Panc1 (cell line): ENCODE measurements around the gene CREB5. TPM values are rescaled to one million over a fixed set of nuclear protein-coding genes. Genes with fewer than 3 reads are reported as not detected.

Experiments used
- ATAC-seq: fragments of 200-7000 bp; cut with Tn5 transposase; 2 replicates; pipeline ENCODE4 v1.9.1; 2020; ENCODE audit warnings: mild to moderate bottlenecking, moderate library complexity
- BruUV-seq: library from RNA; stranded (reverse); fragments of 400-500 nt; replicated peaks from 2 replicates; lab custom pipeline; 2021; lab: Mats Ljungman, UMichigan
- CTCF ChIA-PET: fragments of 300-600 bp; sonication (Branson Sonifier 250); formaldehyde crosslinking; loops from one replicate; lab custom pipeline; 2022; ENCODE audit warnings: antibody characterized with exemption; lab: Charles Lee
- POLR2A ChIA-PET: fragments of 300-600 bp; sonication (Branson Sonifier 250); formaldehyde crosslinking; loops from one replicate; lab custom pipeline; 2022; ENCODE audit warnings: antibody characterized with exemption; lab: Charles Lee
- DNase-seq: peaks from one replicate; pipeline ENCODE4 v3.0.0-alpha.2; 2010; ENCODE audit warnings: low read depth, low spot score
- H3K27ac ChIP-seq: 2 replicates; pipeline ENCODE4 v1.5.1; 2011; ENCODE audit warnings: mild to moderate bottlenecking, low read length, inconsistent platforms
- H3K27me3 ChIP-seq: fragments of 200-500 bp; sonication (Bioruptor generic); 2 replicates; pipeline ENCODE4 v1.6.0; 2014; ENCODE audit warnings: low read length, inconsistent platforms; ENCODE audit not compliant: control insufficient read depth, insufficient read depth
- H3K36me3 ChIP-seq: fragments of 200-500 bp; sonication (Bioruptor generic); 2 replicates; pipeline ENCODE4 v1.5.1; 2014; ENCODE audit warnings: inconsistent platforms, mild to moderate bottlenecking, low read length, moderate library complexity; ENCODE audit not compliant: control insufficient read depth, insufficient read depth
- H3K4me1 ChIP-seq: 2 replicates; pipeline ENCODE4 v1.5.1; 2011; ENCODE audit warnings: inconsistent platforms, mild to moderate bottlenecking, low read length, moderate library complexity; ENCODE audit not compliant: control insufficient read depth, insufficient read depth
- H3K4me3 ChIP-seq, 2 experiments: 2 replicates each; pipeline ENCODE4 v1.5.1; 2011 to 2012; ENCODE audit warnings: low read depth in 2 of 2, low read length in 2 of 2, mild to moderate bottlenecking in 2 of 2, inconsistent platforms in 1 of 2, moderate library complexity in 1 of 2
- H3K9me3 ChIP-seq: fragments of 200-500 bp; sonication (Bioruptor generic); 2 replicates; pipeline ENCODE4 v1.5.1; 2014; ENCODE audit warnings: low read depth, mild to moderate bottlenecking, inconsistent platforms, low read length, moderate library complexity; ENCODE audit not compliant: control insufficient read depth, insufficient read depth
- CTCF ChIP-seq: fragments of 450-650 bp; IDR thresholded peaks from 2 replicates; pipeline ENCODE4 v1.5.1; 2017; ENCODE audit warnings: mild to moderate bottlenecking
- POLR2AphosphoS5 ChIP-seq: IDR thresholded peaks from 2 replicates; pipeline ENCODE4 v1.6.1; 2012; ENCODE audit warnings: mild to moderate bottlenecking, low read depth, low read length, moderate library complexity
- REST ChIP-seq, 2 experiments: IDR thresholded peaks; 2 replicates each; pipeline ENCODE4 v1.6.1; 2011 to 2012; ENCODE audit warnings: low read depth in 2 of 2, control low read depth in 1 of 2, low read length in 1 of 2, mild to moderate bottlenecking in 1 of 2, moderate library complexity in 1 of 2; ENCODE audit not compliant: insufficient read depth in 1 of 2
- SIN3A ChIP-seq: IDR thresholded peaks from 2 replicates; pipeline ENCODE4 v1.6.1; 2012; ENCODE audit warnings: low read depth, mild to moderate bottlenecking, low read length, moderate library complexity, borderline replicate concordance; ENCODE audit not compliant: insufficient read depth
- TCF7L2 ChIP-seq: IDR thresholded peaks from 2 replicates; pipeline ENCODE4 v1.6.1; 2011; ENCODE audit warnings: mild to moderate bottlenecking, low read depth, low read length, inconsistent platforms
- in situ Hi-C: cut with HindIII; loops from 2 replicates; pipeline ENCODE4 v1.10.0; 2016; ENCODE audit warnings: low sequenced_read_pairs, low pct_unique_long_range_greater_than_20kb
- intact Hi-C: fragments of 100-400 bp; cut with micrococcal nuclease; formaldehyde crosslinking; loops from one replicate; pipeline ENCODE4 v1.10.0; 2022; ENCODE audit not compliant: unreplicated experiment
- total RNA-seq: library from RNA; stranded (reverse); gene quantifications from one replicate; pipeline ENCODE4 v1.2.1, GENCODE V29; 2021; ENCODE audit not compliant: unreplicated experiment

Gene CREB5
- total RNA-seq, 1 experiment from 2014 or later: 3.1 TPM

GRCh38 chr7:28658381-28658780 is 246.1 kb downstream of the CREB5 start:
- ChIA-PET POLR2A (no interaction called here), CTCF (no interaction called here)
- in situ Hi-C loops (no loop called here), intact Hi-C loops (no loop called here)
- DNase-seq: no peak
- H3K36me3 ChIP-seq: no peaks in the 10 kb centered on the region
- no TSS peak for BruUV-seq
- no peaks in the 10 kb centered on the region for H3K4me1 ChIP-seq
- TF ChIP-seq TCF7L2 (no peak), CTCF (no peak), SIN3A (no peak), POLR2AphosphoS5 (no peak), REST (IDR thresholded peaks at IDR 0.05; ENCODE audit: insufficient read depth in 1 of 2, low read depth in 2 of 2, low read length in 1 of 2) (no peak)
- ATAC-seq: no peak
- no peak overlapping the region for H3K4me3 ChIP-seq
- H3K9me3 ChIP-seq: peaks cover 8% of the 10 kb centered on the region; the same call in 1 of the 2 replicates
- no peak overlapping the region for H3K27ac ChIP-seq
- H3K27me3 ChIP-seq: peaks cover 6% of the 10 kb centered on the region

- TF ChIP-seq CTCF (no peak), SIN3A (no peak), TCF7L2 (no peak), REST (IDR thresholded peaks at IDR 0.05; ENCODE audit: insufficient read depth in 1 of 2, low read depth in 2 of 2, low read length in 1 of 2) (no peak), POLR2AphosphoS5 (no peak)
- no TSS peak for BruUV-seq
- H3K36me3 ChIP-seq: no peaks in the 10 kb centered on the region
- H3K4me3 ChIP-seq: no peak overlapping the region
- no peak for ATAC-seq
- H3K27ac ChIP-seq: no peak overlapping the region
- no peak for DNase-seq
- H3K27me3 ChIP-seq: peaks cover 6% of the 10 kb centered on the region; the same call in 1 of the 2 replicates
- H3K4me1 ChIP-seq: no peaks in the 10 kb centered on the region
- intact Hi-C loops: no loop called here
- CTCF ChIA-PET: no interaction called here
- POLR2A ChIA-PET: no interaction called here
- H3K9me3 ChIP-seq: peaks cover 8% of the 10 kb centered on the region; the same call in 1 of the 2 replicates
- in situ Hi-C loops: no loop called here
Measured at GRCh38 chr7:28660132-28660531, 247.8 kb downstream of the CREB5 start.
